VCaP (cell line): ENCODE results near the gene PRR29.
"Not testable (repeated sequence)": the region's sequence is repeated elsewhere in the genome, so short reads cannot be mapped to it uniquely, and the experiment has no call there.

Source experiments
- H3K27ac ChIP-seq: fragments of 450-650 bp; 2 replicates; pipeline ENCODE4 v1.5.1; 2017
- CTCF ChIP-seq: fragments of 450-650 bp; conservative IDR thresholded peaks from 2 replicates; pipeline ENCODE4 v1.5.1; 2017; ENCODE audit warnings: mild to moderate bottlenecking, moderate library complexity

PRR29 gene

GRCh38 chr17:64009571-64010402 is 11.6 kb downstream of the PRR29 start:
- H3K27ac ChIP-seq = no peak overlapping the region

GRCh38 chr17:64015447-64015846 is 17.3 kb downstream of the PRR29 start:
- TF ChIP-seq CTCF = no peak
- no peak overlapping the region for H3K27ac ChIP-seq

More at GRCh38 chr17:64009571-64010402, 11.6 kb downstream of the PRR29 start:
- no peak for TF ChIP-seq CTCF

GRCh38 chr17:64016231-64016784 is 18.2 kb downstream of the PRR29 start:
- H3K27ac ChIP-seq = no peak overlapping the region
- 0 out of 2 replicates have a peak, but pooled peaks have one; percentile 12 for TF ChIP-seq CTCF

- no peak overlapping the region for H3K27ac ChIP-seq
- TF ChIP-seq CTCF = no peak
These were observed 18.8 kb downstream of the PRR29 start for GRCh38 chr17:64016974-64017373.

- peak; percentile 7; the same call in 1 of the 2 replicates for TF ChIP-seq CTCF
- H3K27ac ChIP-seq = no peak overlapping the region
These were observed 19.3 kb downstream of the PRR29 start for GRCh38 chr17:64017381-64017980.

- not testable (repeated sequence) for H3K27ac ChIP-seq
These were observed 21.4 kb downstream of the PRR29 start for GRCh38 chr17:64019551-64019961.

- TF ChIP-seq CTCF = no peak
- H3K27ac ChIP-seq = no peak within 1 kb of the TSS
These were observed 22.1 kb downstream of the PRR29 start, which contains the start of gene ICAM2 for GRCh38 chr17:64020056-64020766. TSS of gene ICAM2 (minus strand) at chr17:64020633. CDS start at chr17:64006691, 13,942 bp downstream.
